Neural cell (in vitro differentiated cells): ENCODE data around the gene GOT1. TPM values are rescaled to one million over a fixed set of nuclear protein-coding genes. Genes with fewer than 3 reads are reported as not detected.

Experiments used
- H2AFZ ChIP-seq: fragments of 200-600, 300-800 bp; sonication (generic), shearing (Covaris generic); 2 replicates; pipeline ENCODE4 v1.6.0; 2014; ENCODE audit warnings: low read depth, mild to moderate bottlenecking, antibody characterized with exemption, low read length, moderate library complexity
- H3F3A ChIP-seq: fragments of 200-600 bp; shearing (Covaris generic); 2 replicates; pipeline ENCODE4 v1.6.1; 2016; ENCODE audit warnings: mild to moderate bottlenecking, moderate library complexity, mixed read lengths, antibody characterized with exemption, low read length; ENCODE audit not compliant: insufficient read depth, poor library complexity, severe bottlenecking
- H3K27ac ChIP-seq: fragments of 200-600, 300-800 bp; sonication (generic), shearing (Covaris generic); 2 replicates; pipeline ENCODE4 v1.5.1; 2014; ENCODE audit warnings: mild to moderate bottlenecking, low read length, moderate library complexity
- H3K27me3 ChIP-seq: fragments of 300-800, 200-600 bp; sonication (generic), shearing (Covaris generic); 2 replicates; pipeline ENCODE4 v1.6.0; 2014; ENCODE audit warnings: mild to moderate bottlenecking, low read depth, low read length, moderate library complexity; ENCODE audit not compliant: insufficient read depth
- H3K36me3 ChIP-seq: fragments of 300-800, 200-600 bp; sonication (generic), shearing (Covaris generic); 2 replicates; pipeline ENCODE4 v1.5.1; 2014; ENCODE audit warnings: mild to moderate bottlenecking, antibody characterized with exemption, low read length, moderate library complexity; ENCODE audit not compliant: insufficient read depth
- H3K4me2 ChIP-seq: fragments of 300-800, 200-600 bp; sonication (generic), shearing (Covaris generic); 2 replicates; pipeline ENCODE4 v1.6.0; 2014; ENCODE audit warnings: mild to moderate bottlenecking, low read length
- H3K4me3 ChIP-seq: fragments of 300-800, 200-600 bp; sonication (generic), shearing (Covaris generic); 2 replicates; pipeline ENCODE4 v1.5.1; 2014; ENCODE audit warnings: mild to moderate bottlenecking, low read length, moderate library complexity
- H3K79me2 ChIP-seq: fragments of 200-600 bp; shearing (Covaris generic); replicated peaks from 2 replicates; pipeline ENCODE4 v1.6.0; 2014; ENCODE audit warnings: mild to moderate bottlenecking, low read length, moderate library complexity; ENCODE audit not compliant: insufficient read depth
- H3K9ac ChIP-seq: fragments of 300-800, 200-600 bp; sonication (generic), shearing (Covaris generic); 2 replicates; pipeline ENCODE4 v1.6.1; 2016; ENCODE audit warnings: mild to moderate bottlenecking, low read length, mixed read lengths
- H3K9me2 ChIP-seq: fragments of 200-600 bp; shearing (Covaris generic); 2 replicates; pipeline ENCODE4 v1.6.1; 2016; ENCODE audit warnings: mild to moderate bottlenecking, low read length, mixed read lengths; ENCODE audit not compliant: insufficient read depth
- H3K9me3 ChIP-seq: fragments of 200-600, 300-800 bp; sonication (generic), shearing (Covaris generic); 2 replicates; pipeline ENCODE4 v1.6.1; 2016; ENCODE audit warnings: mild to moderate bottlenecking, mixed run types, low read length, moderate library complexity, mixed read lengths
- H4K20me1 ChIP-seq: fragments of 200-600 bp; shearing (Covaris generic); 2 replicates; pipeline ENCODE4 v1.6.1; 2016; ENCODE audit warnings: mild to moderate bottlenecking, mixed run types; ENCODE audit not compliant: insufficient read depth
- EP300 ChIP-seq: fragments of 450-650 bp; conservative IDR thresholded peaks from 2 replicates; pipeline ENCODE4 v1.6.1; 2014; ENCODE audit warnings: antibody characterized with exemption, mild to moderate bottlenecking, moderate library complexity; ENCODE audit not compliant: poor library complexity, severe bottlenecking
- EZH2 ChIP-seq: fragments of 200-600, 300-800 bp; shearing (Covaris generic), sonication (generic); IDR thresholded peaks from 2 replicates; pipeline ENCODE4 v1.6.1; 2014; ENCODE audit warnings: antibody characterized with exemption, low read length, borderline replicate concordance, mild to moderate bottlenecking; ENCODE audit not compliant: insufficient read depth, poor library complexity, severe bottlenecking
- MXI1 ChIP-seq: fragments of 450-650 bp; conservative IDR thresholded peaks from 2 replicates; pipeline ENCODE4 v1.6.1; 2014; ENCODE audit warnings: antibody characterized with exemption, mild to moderate bottlenecking; ENCODE audit not compliant: poor library complexity, severe bottlenecking
- POLR2AphosphoS5 ChIP-seq: IDR thresholded peaks from 2 replicates; pipeline ENCODE4 v1.6.1; 2012
- RAD21 ChIP-seq: fragments of 450-650 bp; conservative IDR thresholded peaks from 2 replicates; pipeline ENCODE4 v1.6.1; 2014; ENCODE audit warnings: antibody characterized with exemption, mild to moderate bottlenecking, moderate library complexity
- REST ChIP-seq: IDR thresholded peaks from 2 replicates; pipeline ENCODE4 v1.6.1; 2012; ENCODE audit warnings: borderline replicate concordance
- SMC3 ChIP-seq: fragments of 450-650 bp; conservative IDR thresholded peaks from 2 replicates; pipeline ENCODE4 v1.6.1; 2014; ENCODE audit warnings: antibody characterized with exemption, mild to moderate bottlenecking, moderate library complexity; ENCODE audit not compliant: poor library complexity
- TAF1 ChIP-seq: IDR thresholded peaks from 2 replicates; pipeline ENCODE4 v1.6.1; 2012; ENCODE audit warnings: low read depth
- polyA plus RNA-seq: library from polyadenylated mRNA; depleted of rRNA; stranded (reverse); fragments of >200 nt; gene quantifications from 2 replicates; pipeline ENCODE4 v1.2.3, GENCODE V29; 2014
- TF ChIP-seq, protein P1 (sequence below): fragments of 450-650 bp; IDR thresholded peaks from 2 replicates; pipeline ENCODE4 v1.5.1; 2014; ENCODE audit warnings: antibody characterized with exemption, mild to moderate bottlenecking, moderate library complexity; ENCODE audit not compliant: poor library complexity, severe bottlenecking

Gene GOT1
- polyA plus RNA-seq, 1 donor from 2014 or later = 43.6 TPM

- H3K36me3 ChIP-seq = no peaks in the 10 kb centered on the region
- no peaks in the 10 kb centered on the region for H3K79me2 ChIP-seq
- H3K4me2 ChIP-seq = no peak overlapping the region
- no peak overlapping the region for H3K4me3 ChIP-seq
- no peaks in the 10 kb centered on the region for H3K9me3 ChIP-seq
- no peaks in the 10 kb centered on the region for H3K27me3 ChIP-seq
- H2AFZ ChIP-seq = no peak overlapping the region
- no peaks in the 10 kb centered on the region for H3F3A ChIP-seq
- no peaks in the 10 kb centered on the region for H3K9me2 ChIP-seq
- H4K20me1 ChIP-seq = no peaks in the 10 kb centered on the region
- no peak for TF ChIP-seq REST
- no peak for TF ChIP-seq RAD21
- no peak for TF ChIP-seq SMC3
- TF ChIP-seq MXI1 = no peak
- TF ChIP-seq TAF1 = no peak
- TF ChIP-seq, protein P1, sequence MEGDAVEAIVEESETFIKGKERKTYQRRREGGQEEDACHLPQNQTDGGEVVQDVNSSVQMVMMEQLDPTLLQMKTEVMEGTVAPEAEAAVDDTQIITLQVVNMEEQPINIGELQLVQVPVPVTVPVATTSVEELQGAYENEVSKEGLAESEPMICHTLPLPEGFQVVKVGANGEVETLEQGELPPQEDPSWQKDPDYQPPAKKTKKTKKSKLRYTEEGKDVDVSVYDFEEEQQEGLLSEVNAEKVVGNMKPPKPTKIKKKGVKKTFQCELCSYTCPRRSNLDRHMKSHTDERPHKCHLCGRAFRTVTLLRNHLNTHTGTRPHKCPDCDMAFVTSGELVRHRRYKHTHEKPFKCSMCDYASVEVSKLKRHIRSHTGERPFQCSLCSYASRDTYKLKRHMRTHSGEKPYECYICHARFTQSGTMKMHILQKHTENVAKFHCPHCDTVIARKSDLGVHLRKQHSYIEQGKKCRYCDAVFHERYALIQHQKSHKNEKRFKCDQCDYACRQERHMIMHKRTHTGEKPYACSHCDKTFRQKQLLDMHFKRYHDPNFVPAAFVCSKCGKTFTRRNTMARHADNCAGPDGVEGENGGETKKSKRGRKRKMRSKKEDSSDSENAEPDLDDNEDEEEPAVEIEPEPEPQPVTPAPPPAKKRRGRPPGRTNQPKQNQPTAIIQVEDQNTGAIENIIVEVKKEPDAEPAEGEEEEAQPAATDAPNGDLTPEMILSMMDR = no peak
- TF ChIP-seq POLR2AphosphoS5 = no peak
- TF ChIP-seq EP300 = no peak
- no peak for TF ChIP-seq EZH2
- H3K27ac ChIP-seq = no peak overlapping the region
- H3K9ac ChIP-seq = no peak overlapping the region
Measured at GRCh38 chr10:99358101-99358500, 72.3 kb downstream of the GOT1 start.

- Histone ChIP-seq H3F3A (no peaks in the 10 kb centered on the region), H3K9ac (no peak overlapping the region), H3K9me2 (no peaks in the 10 kb centered on the region), H3K36me3 (no peaks in the 10 kb centered on the region), H3K27me3 (no peaks in the 10 kb centered on the region), H3K27ac (no peak overlapping the region), H2AFZ (no peak overlapping the region), H4K20me1 (no peaks in the 10 kb centered on the region), H3K9me3 (no peaks in the 10 kb centered on the region), H3K4me3 (no peak overlapping the region), H3K79me2 (no peaks in the 10 kb centered on the region), H3K4me2 (no peak overlapping the region)
- TF ChIP-seq TAF1 (no peak), EZH2 (no peak), EP300 (no peak), SMC3 (no peak), REST (no peak), POLR2AphosphoS5 (no peak), RAD21 (no peak), MXI1 (no peak)
- TF ChIP-seq, protein P1 = no peak
Measured at GRCh38 chr10:99357691-99358090, 72.7 kb downstream of the GOT1 start.
